Vagina (tissue), 2 donors: ENCODE data around the gene ATRIP. TPM values are rescaled to one million over a fixed set of nuclear protein-coding genes. Genes with fewer than 3 reads are reported as not detected.

Experiments used
- DNase-seq, 2 donors: peaks; one replicate each; pipeline ENCODE4 v3.0.0-alpha.2; 2017; ENCODE audit errors: extremely low spot score in 2 of 2
- H3K27ac ChIP-seq: fragments of 200-600 bp; sonication (generic); one replicate; pipeline ENCODE4 v1.5.1; 2019
- H3K27me3 ChIP-seq: fragments of 200-600 bp; sonication (generic); one replicate; pipeline ENCODE4 v1.5.1; 2019
- H3K36me3 ChIP-seq, 2 donors: fragments of 200-600 bp; sonication (generic); one replicate each; pipeline ENCODE4 v1.5.1; 2017 to 2019
- H3K4me1 ChIP-seq: fragments of 200-600 bp; sonication (generic); one replicate; pipeline ENCODE4 v1.5.1; 2019
- H3K4me3 ChIP-seq, 2 donors: fragments of 200-600 bp; sonication (generic); 1 replicate in 1 of 2; 2 replicates in 1 of 2; pipeline ENCODE4 v1.5.1; 2016 to 2019
- H3K9me3 ChIP-seq: fragments of 200-600 bp; sonication (generic); one replicate; pipeline ENCODE4 v1.5.1; 2019
- POLR2A ChIP-seq, 2 donors: fragments of 450-650 bp; IDR thresholded peaks; one replicate each; pipeline ENCODE4 v1.6.1; 2017; ENCODE audit warnings: antibody characterized with exemption in 2 of 2, mild to moderate bottlenecking in 2 of 2, moderate library complexity in 2 of 2
- POLR2AphosphoS5 ChIP-seq, 2 donors: sonication (generic); formaldehyde crosslinking; IDR thresholded peaks; one replicate each; pipeline ENCODE4 v1.9.0; 2017; ENCODE audit warnings: antibody characterized with exemption in 2 of 2, mild to moderate bottlenecking in 2 of 2, low read depth in 1 of 2; ENCODE audit not compliant: insufficient read depth in 1 of 2
- intact Hi-C: fragments of 100-400 bp; cut with DNase I; formaldehyde crosslinking; loops from one replicate; pipeline ENCODE4 v1.15.1; 2023
- total RNA-seq: library from RNA; depleted of rRNA; stranded (reverse); fragments of >200 nt; gene quantifications from one replicate; pipeline ENCODE4 v1.2.3, GENCODE V29; 2016
- TF ChIP-seq, protein P1 (sequence below), 3 experiments: fragments of 450-650 bp in 2 of 3; fragments of 200-600 bp in 1 of 3; sonication (generic) in 1 of 3; IDR thresholded peaks; one replicate each; pipeline ENCODE4 v1.5.1; 2017 to 2019; ENCODE audit warnings: antibody characterized with exemption in 3 of 3, mild to moderate bottlenecking in 2 of 3, moderate library complexity in 2 of 3

The ATRIP gene
- total RNA-seq, 1 donor from 2014 or later, result 13.8 TPM

DNA sequence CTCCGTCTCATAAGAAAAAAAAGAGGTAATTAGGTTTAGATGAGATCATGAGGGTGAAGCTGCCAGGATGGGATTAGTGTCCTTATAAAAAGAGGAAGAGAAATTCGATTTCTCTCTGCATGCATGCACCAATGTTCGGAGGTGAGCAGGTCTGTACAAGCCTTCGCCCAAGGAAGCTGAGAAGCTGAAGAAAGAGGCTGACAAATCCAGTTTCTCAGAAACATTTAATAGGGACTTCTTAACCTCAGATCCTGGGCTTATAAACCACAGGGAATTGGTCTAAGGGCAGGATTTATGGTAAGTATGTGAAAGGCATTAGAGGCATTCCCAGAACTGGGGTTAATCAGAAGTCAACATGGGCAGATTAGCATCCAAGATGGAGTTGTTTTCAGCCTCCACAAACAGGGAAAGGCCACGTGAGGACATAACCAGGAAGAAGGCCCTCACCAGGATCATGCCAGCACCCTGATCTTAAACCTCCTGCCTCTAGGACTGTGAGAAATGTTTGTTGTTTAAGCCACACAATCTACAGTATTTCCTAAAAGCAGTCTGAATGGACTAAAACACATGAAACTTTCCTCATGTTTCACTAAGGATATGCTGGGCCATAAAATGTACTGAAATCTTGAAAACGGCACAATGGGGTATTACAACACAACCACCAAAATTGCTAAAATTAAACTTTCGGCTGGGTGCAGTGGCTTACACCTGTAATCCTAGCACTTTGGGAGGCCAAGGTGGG, 46.1 kb downstream of the ATRIP start:
- TF ChIP-seq, protein P1, sequence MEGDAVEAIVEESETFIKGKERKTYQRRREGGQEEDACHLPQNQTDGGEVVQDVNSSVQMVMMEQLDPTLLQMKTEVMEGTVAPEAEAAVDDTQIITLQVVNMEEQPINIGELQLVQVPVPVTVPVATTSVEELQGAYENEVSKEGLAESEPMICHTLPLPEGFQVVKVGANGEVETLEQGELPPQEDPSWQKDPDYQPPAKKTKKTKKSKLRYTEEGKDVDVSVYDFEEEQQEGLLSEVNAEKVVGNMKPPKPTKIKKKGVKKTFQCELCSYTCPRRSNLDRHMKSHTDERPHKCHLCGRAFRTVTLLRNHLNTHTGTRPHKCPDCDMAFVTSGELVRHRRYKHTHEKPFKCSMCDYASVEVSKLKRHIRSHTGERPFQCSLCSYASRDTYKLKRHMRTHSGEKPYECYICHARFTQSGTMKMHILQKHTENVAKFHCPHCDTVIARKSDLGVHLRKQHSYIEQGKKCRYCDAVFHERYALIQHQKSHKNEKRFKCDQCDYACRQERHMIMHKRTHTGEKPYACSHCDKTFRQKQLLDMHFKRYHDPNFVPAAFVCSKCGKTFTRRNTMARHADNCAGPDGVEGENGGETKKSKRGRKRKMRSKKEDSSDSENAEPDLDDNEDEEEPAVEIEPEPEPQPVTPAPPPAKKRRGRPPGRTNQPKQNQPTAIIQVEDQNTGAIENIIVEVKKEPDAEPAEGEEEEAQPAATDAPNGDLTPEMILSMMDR (IDR thresholded peaks at IDR 0.05), result no peak
- TF ChIP-seq POLR2A (IDR thresholded peaks at IDR 0.05), result no peak
- TF ChIP-seq POLR2AphosphoS5 (IDR thresholded peaks at IDR 0.05; ENCODE audit: insufficient read depth in 1 of 2, low read depth in 1 of 2), result peak; percentile 11 to 78
- peak overlapping the region; percentile 54 for H3K27ac ChIP-seq
- DNase-seq, result no peak
- H3K9me3 ChIP-seq, result no peaks in the 10 kb centered on the region
- peaks cover 14% of the 10 kb centered on the region for H3K4me1 ChIP-seq
- no peaks in the 10 kb centered on the region for H3K27me3 ChIP-seq
- intact Hi-C loops, result no loop called here
- H3K36me3 ChIP-seq, result peaks cover 0 to 23% of the 10 kb centered on the region in 2 donors
- H3K4me3 ChIP-seq, result no peak overlapping the region

DNA sequence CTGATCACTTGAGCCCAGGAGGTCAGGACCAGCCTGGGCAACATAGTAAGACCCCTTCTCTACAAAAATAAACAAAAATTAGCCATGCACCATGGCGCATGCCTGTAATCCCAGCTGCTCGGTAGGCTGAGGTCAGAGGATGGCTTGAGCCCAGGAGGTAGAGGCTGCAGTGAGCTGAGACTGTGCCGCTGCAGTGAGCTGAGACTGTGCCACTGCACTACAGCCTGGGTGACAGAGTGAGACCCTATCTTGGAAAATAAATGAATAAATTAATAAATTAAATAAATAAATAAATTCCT, 46.6 kb downstream of the ATRIP start:
- H3K4me3 ChIP-seq, result no peak overlapping the region
- intact Hi-C loops, result no loop called here
- peaks cover 14% of the 10 kb centered on the region for H3K4me1 ChIP-seq
- no peaks in the 10 kb centered on the region for H3K9me3 ChIP-seq
- peaks cover 0 to 28% of the 10 kb centered on the region in 2 donors for H3K36me3 ChIP-seq
- TF ChIP-seq POLR2AphosphoS5 (IDR thresholded peaks at IDR 0.05; ENCODE audit: insufficient read depth in 1 of 2, low read depth in 1 of 2) (no peak), POLR2A (IDR thresholded peaks at IDR 0.05) (no peak)
- TF ChIP-seq, protein P1 (IDR thresholded peaks at IDR 0.05), result no peak
- H3K27me3 ChIP-seq, result no peaks in the 10 kb centered on the region
- DNase-seq, result no peak
- peak overlapping the region; percentile 54 for H3K27ac ChIP-seq

DNA sequence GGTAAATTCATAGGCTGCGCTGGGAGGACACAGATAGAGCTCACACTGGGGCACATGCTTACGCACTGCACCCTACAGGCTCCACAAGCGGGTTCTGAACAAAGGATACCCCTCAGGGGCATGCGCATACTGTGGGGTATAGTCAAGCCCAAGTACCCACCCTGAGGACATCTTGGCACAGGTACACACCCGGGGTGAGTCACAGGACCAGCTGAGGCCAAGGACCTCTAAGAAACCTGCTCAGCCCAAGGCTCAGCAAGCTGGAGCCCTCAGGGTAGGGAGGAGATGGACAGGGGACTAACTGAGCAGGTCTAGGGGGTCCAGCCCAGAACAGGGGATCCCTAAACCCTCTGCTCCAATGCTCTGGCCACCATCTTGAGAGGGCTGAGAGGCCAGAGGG, 54.1 kb downstream of the ATRIP start:
- DNase-seq, result peak in 1 of 2 donors; percentile 79
- H3K4me1 ChIP-seq, result peaks cover 44% of the 10 kb centered on the region
- no peak overlapping the region for H3K27ac ChIP-seq
- TF ChIP-seq POLR2AphosphoS5 (IDR thresholded peaks at IDR 0.05; ENCODE audit: insufficient read depth in 1 of 2, low read depth in 1 of 2) (no peak), POLR2A (IDR thresholded peaks at IDR 0.05) (no peak)
- H3K4me3 ChIP-seq, result no peak overlapping the region
- no peaks in the 10 kb centered on the region for H3K9me3 ChIP-seq
- H3K36me3 ChIP-seq, result peaks cover 0 to 33% of the 10 kb centered on the region in 2 donors
- H3K27me3 ChIP-seq, result no peaks in the 10 kb centered on the region
- intact Hi-C loops, result no loop called here

DNA sequence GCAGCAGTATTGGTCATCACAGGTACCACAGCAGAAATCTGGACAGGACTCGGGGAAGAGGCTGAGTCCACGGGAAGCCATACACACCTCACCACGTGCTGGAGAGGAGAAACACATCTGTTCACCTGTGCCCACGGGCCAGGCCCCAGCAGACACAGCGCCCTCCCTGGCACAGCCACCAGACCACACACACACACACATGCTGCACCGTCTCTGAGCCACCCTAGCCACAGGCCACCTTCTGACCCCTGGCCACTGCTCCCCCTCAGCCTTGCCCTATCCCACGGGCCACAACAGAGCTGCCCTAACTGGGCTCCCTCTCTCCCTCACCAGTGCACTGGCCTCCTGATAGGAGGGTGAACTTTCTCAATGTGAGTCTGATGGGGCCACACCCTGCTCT, 54.7 kb downstream of the ATRIP start:
- intact Hi-C loops, result no loop called here

DNA sequence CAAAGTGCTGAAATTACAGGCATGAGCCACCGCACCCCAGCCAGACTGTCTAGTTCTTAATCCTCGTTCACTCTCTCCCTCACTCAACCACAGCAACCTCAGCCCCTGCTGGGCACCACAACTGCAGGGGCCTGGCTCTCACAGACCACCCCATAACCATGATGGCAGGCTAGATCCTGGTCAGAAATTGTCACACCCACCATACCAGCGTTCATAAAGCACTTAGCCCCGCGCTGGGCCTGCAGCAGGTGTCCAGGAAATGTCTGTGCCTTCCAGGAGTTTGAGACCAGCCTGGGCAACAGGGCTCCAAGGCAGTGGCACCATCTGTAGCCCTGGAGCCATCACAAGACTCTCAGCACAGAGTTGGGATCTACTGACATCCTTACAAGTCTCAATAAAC, 55.6 kb downstream of the ATRIP start:
- TF ChIP-seq, protein P1 (IDR thresholded peaks at IDR 0.05), result no peak
- no peak for TF ChIP-seq POLR2A (IDR thresholded peaks at IDR 0.05)
- no peak for TF ChIP-seq POLR2AphosphoS5 (IDR thresholded peaks at IDR 0.05; ENCODE audit: insufficient read depth in 1 of 2, low read depth in 1 of 2)
- H3K36me3 ChIP-seq, result peaks cover 0 to 26% of the 10 kb centered on the region in 2 donors
- no peak overlapping the region for H3K4me3 ChIP-seq
- peak in 1 of 2 donors; percentile 90 for DNase-seq
- H3K4me1 ChIP-seq, result peaks cover 48% of the 10 kb centered on the region
- H3K9me3 ChIP-seq, result no peaks in the 10 kb centered on the region
- H3K27ac ChIP-seq, result peak overlapping the region; percentile 92
- H3K27me3 ChIP-seq, result no peaks in the 10 kb centered on the region
- intact Hi-C loops, result no loop called here

More for the DNA sequence above, 54.7 kb downstream of the ATRIP start:
- TF ChIP-seq POLR2AphosphoS5 (IDR thresholded peaks at IDR 0.05; ENCODE audit: insufficient read depth in 1 of 2, low read depth in 1 of 2) (no peak), POLR2A (IDR thresholded peaks at IDR 0.05) (no peak)
- TF ChIP-seq, protein P1 (IDR thresholded peaks at IDR 0.05), result no peak
- peaks cover 44% of the 10 kb centered on the region for H3K4me1 ChIP-seq
- peaks cover 0 to 28% of the 10 kb centered on the region in 2 donors for H3K36me3 ChIP-seq
- no peaks in the 10 kb centered on the region for H3K9me3 ChIP-seq
- no peaks in the 10 kb centered on the region for H3K27me3 ChIP-seq
- H3K27ac ChIP-seq, result no peak overlapping the region
- H3K4me3 ChIP-seq, result no peak overlapping the region
- DNase-seq, result peak in 1 of 2 donors; percentile 67
